Activated T-cell treated with anti-CD3 and anti-CD28 coated beads, Interleukin-2, amount 50 U/mL, for 1 hour (primary cell): ENCODE measurements around the gene C16orf89.

Experiments
- DNase-seq: peaks from one replicate; pipeline ENCODE4 v3.0.0-alpha.2; 2020

C16orf89 gene

GRCh38 chr16:5002699-5003143 is 63.0 kb downstream of the C16orf89 start:
- DNase-seq = no peak

GRCh38 chr16:5001986-5002385 is 63.8 kb downstream of the C16orf89 start:
- no peak for DNase-seq

GRCh38 chr16:5001571-5001970 is 64.2 kb downstream of the C16orf89 start:
- no peak for DNase-seq

- DNase-seq = no peak
Measured at GRCh38 chr16:5000573-5001001, 65.2 kb downstream of the C16orf89 start.

GRCh38 chr16:4994719-4995434 is 70.9 kb downstream of the C16orf89 start:
- no peak for DNase-seq
